CD1c-positive myeloid dendritic cell (primary cell): ENCODE results near the gene INPP5B.

Experiments
- DNase-seq: peaks from one replicate; pipeline ENCODE4 v3.0.0-alpha.2; 2016; ENCODE audit errors: extremely low spot score

Gene INPP5B

GRCh38 chr1:37872692-37873091 lies 74.2 kb downstream of the INPP5B start:
- DNase-seq, result no peak

DNA sequence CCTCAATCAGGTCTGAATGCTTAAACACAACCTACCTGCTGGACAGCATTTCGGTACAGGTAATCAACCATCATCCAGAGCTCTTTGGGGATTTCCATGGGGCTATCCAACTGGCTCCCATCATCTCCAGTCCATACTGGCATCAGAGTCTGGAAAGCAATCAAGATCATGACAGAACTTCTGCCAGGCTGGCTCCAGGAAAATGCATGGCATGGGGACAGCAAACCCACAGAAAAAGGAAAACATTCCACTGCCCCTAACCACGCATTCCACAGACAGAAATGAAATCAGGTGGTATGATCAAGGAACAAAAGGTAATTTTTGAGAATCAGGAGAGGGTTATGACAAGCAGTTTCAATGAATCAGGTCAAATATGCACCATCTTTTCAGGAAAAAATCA lies 78.4 kb downstream of the INPP5B start:
- no peak for DNase-seq

DNA sequence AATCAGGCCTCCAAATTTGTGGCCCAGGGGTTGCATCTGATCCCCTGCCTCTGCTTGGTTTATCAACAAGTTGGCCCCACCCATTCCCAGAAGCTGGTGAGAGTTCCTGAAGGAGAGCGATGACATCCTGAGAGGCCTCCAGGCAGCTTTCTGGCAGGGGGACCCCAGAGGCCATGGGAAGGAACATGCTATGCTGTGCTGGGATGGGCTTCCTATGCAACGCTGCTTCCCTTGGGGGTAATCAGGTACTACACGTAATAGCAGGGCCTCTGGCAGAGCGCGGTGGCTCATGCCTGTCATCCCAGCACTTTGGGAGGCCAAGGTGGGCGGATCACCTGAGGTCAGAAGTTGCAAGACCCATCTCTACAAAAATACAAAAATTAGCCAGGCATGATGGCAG lies 79.1 kb downstream of the INPP5B start:
- no peak for DNase-seq

DNA sequence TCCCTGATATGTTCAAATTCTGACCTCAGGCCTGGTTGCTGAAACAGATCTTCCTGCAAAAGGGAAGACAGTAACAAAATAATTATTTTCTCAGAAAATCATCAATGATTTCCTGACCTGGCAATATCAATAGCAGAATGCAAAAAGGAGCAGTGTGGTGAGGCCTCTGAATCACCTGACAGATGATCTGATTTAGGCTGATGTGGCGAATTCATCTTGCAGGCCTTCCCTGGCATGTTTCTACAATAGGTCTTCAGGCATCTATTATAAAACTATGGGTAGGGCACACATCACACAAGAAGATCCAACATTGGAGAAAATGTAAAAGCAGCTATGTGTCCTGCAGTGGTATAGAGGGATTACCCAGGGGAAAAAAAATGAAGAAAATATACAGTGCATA lies 80.4 kb downstream of the INPP5B start:
- DNase-seq, result no peak

DNA sequence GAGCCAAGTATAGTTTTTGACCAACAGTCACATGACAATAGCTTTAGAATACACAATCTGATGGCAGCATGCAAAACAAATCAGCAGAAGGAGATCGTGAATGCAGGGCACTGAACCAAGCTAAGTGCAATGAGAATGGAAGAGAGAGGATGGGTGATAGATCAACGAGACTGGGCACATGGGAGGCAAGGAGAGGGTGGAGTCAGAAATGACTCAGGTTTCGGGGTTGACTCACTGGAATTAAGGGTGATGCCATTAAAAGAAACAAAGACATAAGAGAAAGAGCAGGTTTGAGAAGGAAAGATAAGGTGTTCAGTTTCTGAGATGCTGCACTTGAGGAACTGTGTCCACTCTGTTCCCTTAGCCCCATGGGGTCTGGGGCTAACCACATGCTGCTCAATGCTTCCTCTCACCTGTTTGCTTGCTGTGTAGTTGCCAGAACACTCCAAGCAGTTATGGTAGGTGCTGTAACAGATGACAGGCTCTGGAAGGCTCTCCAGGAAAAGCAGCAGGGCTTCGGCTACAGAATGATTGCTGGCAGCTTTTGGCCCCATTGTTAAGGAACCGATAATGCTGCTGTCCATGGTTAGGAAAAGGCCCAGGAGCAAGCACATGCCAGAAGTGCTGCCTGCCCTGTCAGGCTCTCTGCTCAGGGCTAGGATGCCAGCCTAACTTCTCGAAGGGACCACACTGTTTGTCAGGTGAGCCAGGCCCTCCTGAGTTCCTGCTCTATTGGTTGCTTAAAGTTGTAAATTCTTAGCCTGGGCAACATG lies 81.3 kb downstream of the INPP5B start:
- DNase-seq, result no peak

- no peak for DNase-seq
Observed at GRCh38 chr1:37862330-37862729, 84.5 kb downstream of the INPP5B start.

DNA sequence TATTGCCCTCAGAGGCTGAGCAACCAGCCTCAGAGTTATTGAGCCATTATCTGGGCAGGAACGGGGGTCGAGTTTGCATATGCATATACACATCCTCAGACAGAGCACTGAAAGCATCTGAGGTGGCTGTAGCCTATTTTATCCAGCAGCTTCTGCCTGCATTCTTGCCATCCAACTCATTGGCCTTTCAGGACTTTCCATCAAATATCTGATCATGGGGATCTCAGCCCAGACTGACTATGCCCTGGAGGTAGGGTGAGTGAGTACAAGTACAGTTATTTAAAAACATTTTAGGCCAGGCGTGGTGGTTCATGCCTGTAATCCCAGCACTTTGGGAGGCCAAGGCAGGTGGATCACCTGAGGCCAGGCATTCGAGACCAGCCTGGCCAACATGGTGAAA lies 85.7 kb downstream of the INPP5B start:
- no peak for DNase-seq

DNA sequence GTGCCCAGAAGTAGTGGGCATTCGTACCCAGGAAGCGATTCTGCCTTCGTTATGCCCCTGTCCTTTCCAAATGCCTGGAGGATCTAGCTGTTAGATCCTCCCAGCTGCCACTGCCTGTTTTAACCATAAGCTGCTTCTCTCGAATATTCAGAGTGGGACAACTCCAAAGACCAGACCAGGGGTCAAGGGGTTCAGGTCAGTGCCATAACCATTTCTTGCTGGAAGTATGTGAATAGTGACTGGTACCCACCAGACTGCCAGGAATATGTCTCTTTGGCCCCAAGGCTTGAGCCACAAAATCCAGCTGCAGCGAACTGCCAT lies 86.5 kb downstream of the INPP5B start:
- DNase-seq, result no peak

GRCh38 chr1:37859507-37860345 lies 87.1 kb downstream of the INPP5B start, which contains the start of gene MTF1:
TSS of gene MTF1 (minus strand) at chr1:37859592. CDS start at chr1:37857658, 1,934 bp downstream.
- DNase-seq, result peak; percentile 99

- peak; percentile 7 for DNase-seq
Observed at GRCh38 chr1:37858931-37859506, 87.8 kb downstream of the INPP5B start.

- DNase-seq, result no peak
Observed at GRCh38 chr1:37854406-37854805, 92.4 kb downstream of the INPP5B start.

DNA sequence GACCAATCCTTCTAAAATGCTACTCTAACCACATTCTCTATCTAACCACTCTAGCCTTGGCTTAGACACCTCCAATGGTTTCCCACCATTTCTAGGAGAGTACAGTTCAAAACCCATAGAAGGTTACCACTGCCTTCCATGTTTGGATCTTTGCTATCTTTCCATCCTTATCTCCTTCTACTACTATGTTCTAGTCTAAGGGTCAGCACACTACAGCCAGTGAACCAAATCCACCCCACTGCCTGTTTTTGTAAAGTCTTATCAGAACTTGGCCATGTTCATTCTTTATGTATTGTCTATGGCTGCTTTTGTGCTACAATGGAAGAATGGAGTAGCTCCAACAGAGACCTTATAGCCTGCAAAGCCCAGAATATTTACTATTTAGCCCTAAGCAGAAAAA lies 93.7 kb downstream of the INPP5B start:
- DNase-seq, result no peak

GRCh38 chr1:37851782-37852210 lies 95.1 kb downstream of the INPP5B start:
- peak; percentile 55 for DNase-seq

DNA sequence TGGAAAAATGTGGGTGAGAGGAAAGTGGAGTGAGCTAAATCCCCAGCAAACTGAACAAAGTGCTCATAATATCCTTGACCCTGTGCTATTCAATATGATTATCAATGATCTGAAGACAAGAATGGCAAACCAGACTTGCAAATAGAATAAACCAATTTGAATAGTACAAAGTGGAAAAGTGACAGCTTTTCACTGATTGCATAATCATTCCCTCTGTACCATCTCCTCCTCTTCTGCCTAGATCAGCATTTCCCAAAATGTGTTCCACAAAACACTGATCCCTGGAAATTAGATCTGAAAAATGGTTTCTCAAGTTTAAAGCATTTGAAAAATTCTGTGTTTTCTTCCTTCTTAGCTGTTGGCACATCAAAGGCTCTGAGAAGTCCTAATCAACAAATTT lies 95.6 kb downstream of the INPP5B start:
- DNase-seq, result no peak

DNA sequence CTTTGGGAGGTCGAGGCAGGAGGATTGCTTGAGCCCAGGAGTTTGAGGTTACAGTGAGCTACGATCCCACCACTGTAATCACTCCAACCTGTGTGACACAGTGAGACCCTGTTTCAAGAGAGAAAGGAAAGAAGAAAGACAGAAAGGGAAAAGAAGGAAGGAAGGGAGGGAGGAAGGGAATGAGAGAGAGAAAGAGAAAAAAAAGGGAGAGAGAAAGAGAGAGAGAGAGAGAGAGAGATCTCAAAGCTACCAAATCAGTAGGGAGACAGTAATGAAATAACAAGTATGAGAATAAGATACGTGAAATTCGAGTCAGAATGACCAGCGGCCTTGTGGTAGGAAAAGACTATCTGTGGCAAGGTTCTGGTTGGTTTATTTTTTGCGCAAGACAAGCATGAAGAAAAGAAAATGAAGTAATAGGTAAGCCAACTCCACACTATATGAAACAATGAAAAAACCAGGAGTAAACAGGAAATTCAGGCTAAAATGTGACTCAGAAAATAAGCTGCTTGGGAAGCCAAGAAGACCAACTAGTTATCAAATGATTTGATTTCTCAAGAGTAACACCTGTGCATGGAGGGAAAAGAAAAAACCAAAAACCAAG lies 96.4 kb downstream of the INPP5B start:
- DNase-seq, result peak; percentile 20

DNA sequence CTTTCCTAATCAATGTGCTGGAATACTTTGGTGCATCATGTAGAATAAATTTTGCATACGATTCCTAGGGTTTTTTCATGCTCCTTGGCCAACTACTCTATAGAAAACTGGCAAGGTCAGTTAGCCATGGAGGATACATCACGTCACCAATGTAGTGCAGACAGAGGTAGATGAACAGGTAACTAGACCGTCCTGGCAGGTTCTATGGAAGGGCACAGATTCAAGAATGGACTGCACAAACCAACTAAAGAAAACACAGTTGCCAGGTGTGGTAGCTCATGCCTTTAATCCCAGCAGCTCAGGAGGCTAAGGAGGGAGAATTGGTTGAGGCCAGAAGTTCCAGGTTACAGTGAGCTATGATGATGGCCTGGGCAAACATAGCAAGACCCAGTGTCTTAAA lies 97.4 kb downstream of the INPP5B start:
- DNase-seq, result no peak

- DNase-seq, result peak; percentile 23
Observed at GRCh38 chr1:37846647-37847339, 100.1 kb downstream of the INPP5B start.

GRCh38 chr1:37845786-37846185 lies 101.1 kb downstream of the INPP5B start:
- peak; percentile 81 for DNase-seq

DNA sequence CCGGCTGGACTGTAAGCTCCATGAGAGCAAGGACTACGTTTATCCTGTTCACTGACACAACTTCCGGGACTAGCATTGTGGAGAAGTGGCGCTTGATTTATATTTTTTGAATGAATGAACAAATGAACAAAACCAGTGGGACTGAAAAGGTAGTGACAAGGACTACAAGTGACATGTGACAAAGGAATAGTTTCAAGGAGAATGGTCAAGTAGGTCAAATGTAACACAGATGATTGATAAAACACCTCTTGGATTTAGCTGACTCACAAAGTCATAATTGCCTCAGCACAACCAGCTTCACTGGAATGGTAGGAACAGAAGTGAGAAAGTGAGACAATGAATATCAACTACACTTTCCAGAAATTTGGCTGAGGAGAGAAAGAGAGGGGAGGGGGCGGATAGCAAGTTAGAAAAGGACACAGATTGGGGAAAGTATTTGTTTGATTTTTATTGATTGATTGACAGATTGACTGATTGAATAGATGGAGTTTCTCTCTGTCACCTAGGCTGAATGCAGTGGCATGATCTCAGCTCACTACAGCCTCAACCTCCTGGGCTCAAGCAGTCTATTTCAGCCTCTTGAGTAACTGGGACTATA lies 101.7 kb downstream of the INPP5B start:
- DNase-seq, result peak; percentile 41

DNA sequence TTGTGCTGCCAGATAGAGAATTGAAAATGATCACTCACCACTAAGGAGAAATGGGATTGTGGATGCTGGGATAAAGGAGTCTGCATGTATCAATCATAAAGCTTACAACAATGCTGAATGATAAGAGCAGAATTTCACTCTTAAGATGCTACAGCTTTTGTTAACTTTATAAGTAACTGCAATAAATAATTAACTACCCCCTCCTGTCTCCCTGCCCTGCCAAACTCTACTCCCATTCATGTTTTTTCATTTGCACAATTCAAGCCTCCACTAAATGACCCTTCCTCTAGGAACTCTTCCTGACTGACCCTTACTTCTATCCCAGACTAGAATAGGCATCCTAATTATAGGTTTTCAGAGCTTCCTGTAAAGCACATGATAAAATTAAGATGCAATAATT lies 102.3 kb downstream of the INPP5B start:
- no peak for DNase-seq

GRCh38 chr1:37841652-37842051 lies 105.2 kb downstream of the INPP5B start:
- DNase-seq, result no peak
